Measurements from ENCODE around the gene ZSCAN21.

- TF ChIP-seq REST (tag by site-specific recombination; IDR thresholded peaks at IDR 0.05) (no peak), TRIM28 (IDR thresholded peaks at IDR 0.05; ENCODE audit: borderline replicate concordance, low read length) (no peak), CTCF (tag by site-specific recombination; IDR thresholded peaks at IDR 0.05) (no peak)
Observed at GRCh38 chr7:100090527-100091410, 41.2 kb downstream of the ZSCAN21 start.
